Caco-2 (cell line): ENCODE results near the gene NBEAL2. TPM values are rescaled to one million over a fixed set of nuclear protein-coding genes. Genes with fewer than 3 reads are reported as not detected.

ENCODE experiments used
- BruUV-seq: library from RNA; stranded (reverse); fragments of 400-500 nt; replicated peaks from 2 replicates; lab custom pipeline; 2021; lab: Mats Ljungman, UMichigan
- CTCF ChIA-PET: fragments of 300-600 bp; sonication (Branson Sonifier 250); formaldehyde crosslinking; loops from one replicate; lab custom pipeline; 2022; ENCODE audit warnings: antibody characterized with exemption; lab: Charles Lee
- POLR2A ChIA-PET: fragments of 300-600 bp; sonication (Branson Sonifier 250); formaldehyde crosslinking; loops from one replicate; lab custom pipeline; 2022; ENCODE audit warnings: antibody characterized with exemption; lab: Charles Lee
- DNase-seq, 2 experiments: peaks; one replicate each; pipeline versions ENCODE4 v3.0.0 to v3.0.0-alpha.2; 2020 to 2022
- H3K27me3 ChIP-seq: replicated peaks from 2 replicates; pipeline ENCODE4 v1.6.0; 2011; ENCODE audit warnings: low read length; ENCODE audit not compliant: control insufficient read depth, insufficient read depth
- H3K36me3 ChIP-seq: 2 replicates; pipeline ENCODE4 v1.5.1; 2011; ENCODE audit warnings: low read length; ENCODE audit not compliant: control insufficient read depth, insufficient read depth
- H3K4me1 ChIP-seq: fragments of 250-450 bp; sonication (Bioruptor Pico); 2 replicates; pipeline ENCODE4 v1.5.1; 2020; ENCODE audit warnings: mild to moderate bottlenecking
- H3K4me3 ChIP-seq: 2 replicates; pipeline ENCODE4 v1.5.1; 2011; ENCODE audit warnings: low read depth, mild to moderate bottlenecking, control low read depth, low read length
- H3K9me3 ChIP-seq: fragments of 250-450 bp; sonication (Bioruptor Pico); 2 replicates; pipeline ENCODE4 v1.5.1; 2020; ENCODE audit warnings: mild to moderate bottlenecking, moderate library complexity
- H3K27ac Mint-ChIP-seq: one replicate; pipeline ENCODE4 v1.8.0; 2022; ENCODE audit warnings: mixed read lengths; ENCODE audit not compliant: unreplicated experiment
- H3K27me3 Mint-ChIP-seq: one replicate; pipeline ENCODE4 v1.8.0; 2022; ENCODE audit warnings: mixed read lengths; ENCODE audit not compliant: insufficient read depth, unreplicated experiment
- H3K36me3 Mint-ChIP-seq: one replicate; pipeline ENCODE4 v1.8.0; 2022; ENCODE audit warnings: mild to moderate bottlenecking, mixed read lengths; ENCODE audit not compliant: insufficient read depth, unreplicated experiment
- H3K4me1 Mint-ChIP-seq: one replicate; pipeline ENCODE4 v1.8.0; 2022; ENCODE audit warnings: low read depth, mixed read lengths; ENCODE audit not compliant: unreplicated experiment
- H3K4me3 Mint-ChIP-seq: one replicate; pipeline ENCODE4 v1.8.0; 2022; ENCODE audit warnings: mild to moderate bottlenecking, moderate library complexity, mixed read lengths; ENCODE audit not compliant: unreplicated experiment
- H3K9me3 Mint-ChIP-seq: one replicate; pipeline ENCODE4 v1.8.0; 2022; ENCODE audit warnings: mixed read lengths; ENCODE audit not compliant: unreplicated experiment
- CTCF ChIP-seq, 2 experiments: fragments of 200-600 bp in 1 of 2; IDR thresholded peaks; 1 replicate in 1 of 2; 2 replicates in 1 of 2; pipeline versions ENCODE4 v1.5.1 to v1.8.0; 2011 to 2022; ENCODE audit warnings: antibody characterized with exemption in 1 of 2, control low read depth in 1 of 2, inconsistent platforms in 1 of 2, low read depth in 1 of 2, low read length in 1 of 2, mild to moderate bottlenecking in 1 of 2, moderate library complexity in 1 of 2; ENCODE audit not compliant: insufficient read depth in 1 of 2, severe bottlenecking in 1 of 2, unreplicated experiment in 1 of 2
- intact Hi-C: fragments of 100-400 bp; cut with micrococcal nuclease; formaldehyde crosslinking; loops from one replicate; pipeline ENCODE4 v1.10.0; 2022; ENCODE audit not compliant: unreplicated experiment
- total RNA-seq: library from RNA; stranded (reverse); gene quantifications from 2 replicates; pipeline ENCODE4 v1.2.3, GENCODE V29; 2022

NBEAL2 gene
- total RNA-seq, 1 experiment from 2014 or later: 62.4 TPM

DNA sequence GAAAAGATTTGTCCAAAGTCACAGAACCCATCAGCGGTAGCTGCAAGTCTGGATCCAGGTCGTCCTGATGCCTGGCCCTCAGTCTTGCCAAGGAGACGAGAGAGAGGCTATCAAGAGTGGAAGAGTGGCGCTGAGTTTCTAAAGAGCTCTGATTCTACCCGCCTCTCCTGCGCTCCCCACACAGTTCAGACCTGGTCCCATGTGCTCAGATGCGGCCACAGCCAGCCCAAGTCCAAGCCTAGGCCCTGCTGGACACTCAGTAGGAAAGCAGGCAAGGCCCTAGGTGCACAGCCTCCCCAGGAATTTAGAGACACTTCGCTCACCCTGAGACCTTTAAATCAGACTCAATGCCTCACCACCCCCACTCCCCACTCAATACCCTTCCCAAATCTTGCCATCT, 35.3 kb upstream of the NBEAL2 start:
- H3K4me1 ChIP-seq: peaks cover 90% of the 10 kb centered on the region
- BruUV-seq: TSS peak; percentile 64
- POLR2A ChIA-PET: interaction anchor here (1.5 to 1.8 kb wide), 2 partner anchors 9 to 35 kb away, joined by 6 read pairs; partner anchors contain the start of gene NBEAL2
- Mint-ChIP-seq H3K36me3 (peaks cover 69% of the 10 kb centered on the region), H3K9me3 (no peaks in the 10 kb centered on the region), H3K4me3 (peak overlapping the region; percentile 52), H3K27me3 (no peaks in the 10 kb centered on the region), H3K4me1 (peaks cover 89% of the 10 kb centered on the region), H3K27ac (peak overlapping the region; percentile 95)
- DNase-seq: peak; percentile 39 to 61
- H3K27me3 ChIP-seq: no peaks in the 10 kb centered on the region
- H3K9me3 ChIP-seq: no peaks in the 10 kb centered on the region
- H3K36me3 ChIP-seq: peaks cover 7% of the 10 kb centered on the region
- CTCF ChIA-PET: interaction anchor here (0.6 to 2.5 kb wide), 4 partner anchors 9 to 378 kb away, joined by 3 to 19 read pairs (median 5); no protein-coding TSS in a partner anchor
- intact Hi-C loops: loop anchor here (5.0 kb wide), 1 partner anchor 53 kb away; no protein-coding TSS in a partner anchor
- no peak for TF ChIP-seq CTCF (IDR thresholded peaks at IDR 0.05; ENCODE audit: insufficient read depth in 1 of 2, low read depth in 1 of 2, low read length in 1 of 2, severe bottlenecking in 1 of 2, unreplicated experiment in 1 of 2)
- H3K4me3 ChIP-seq: no peak overlapping the region

DNA sequence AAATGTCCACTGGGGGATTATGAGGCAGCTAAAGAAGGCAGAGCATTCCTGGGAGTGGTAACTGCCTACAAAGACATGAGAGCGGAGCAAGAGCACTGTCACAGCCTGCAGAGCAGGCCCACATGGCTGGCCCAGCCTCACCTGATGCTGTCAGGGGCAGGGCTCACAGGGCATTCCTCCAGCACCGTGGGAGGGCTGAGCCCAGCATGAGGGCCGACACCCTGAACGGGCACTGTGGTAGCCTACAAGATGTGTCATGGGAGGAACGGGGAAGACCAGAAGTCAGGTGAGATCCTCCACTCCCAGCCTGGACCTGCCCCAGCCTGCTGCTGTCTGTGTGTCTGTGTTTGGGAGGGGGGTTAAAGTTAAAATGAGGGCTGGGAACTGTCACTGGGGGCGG, 33.0 kb upstream of the NBEAL2 start:
- Histone ChIP-seq H3K36me3 (peaks cover 3% of the 10 kb centered on the region; the same call in 1 of the 2 replicates), H3K27me3 (no peaks in the 10 kb centered on the region), H3K4me1 (peaks cover 80% of the 10 kb centered on the region), H3K4me3 (no peak overlapping the region), H3K9me3 (no peaks in the 10 kb centered on the region)
- Mint-ChIP-seq H3K4me3 (peak overlapping the region; percentile 46), H3K27ac (peak overlapping the region; percentile 95), H3K9me3 (no peaks in the 10 kb centered on the region), H3K4me1 (peaks cover 73% of the 10 kb centered on the region), H3K36me3 (peaks cover 63% of the 10 kb centered on the region), H3K27me3 (no peaks in the 10 kb centered on the region)
- no peak for TF ChIP-seq CTCF (IDR thresholded peaks at IDR 0.05; ENCODE audit: insufficient read depth in 1 of 2, low read depth in 1 of 2, low read length in 1 of 2, severe bottlenecking in 1 of 2, unreplicated experiment in 1 of 2)
- no peak for DNase-seq
- ChIA-PET POLR2A (no interaction called here), CTCF (interaction anchor here (2.2 kb wide), 1 partner anchor 11 kb away, joined by 14 read pairs; no protein-coding TSS in a partner anchor)
- intact Hi-C loops: no loop called here
- BruUV-seq: no TSS peak

- H3K9me3 Mint-ChIP-seq: no peaks in the 10 kb centered on the region
- ChIA-PET POLR2A (interaction anchor here (0.7 kb wide), 1 partner anchor 30 kb away, joined by 5 read pairs; no protein-coding TSS in a partner anchor), CTCF (interaction anchor here (2.2 kb wide), 1 partner anchor 12 kb away, joined by 14 read pairs; no protein-coding TSS in a partner anchor)
- H3K27ac Mint-ChIP-seq: peak overlapping the region; percentile 95
- BruUV-seq: no TSS peak
- H3K36me3 ChIP-seq: peaks cover 3% of the 10 kb centered on the region; the same call in 1 of the 2 replicates
- no peaks in the 10 kb centered on the region for H3K9me3 ChIP-seq
- peaks cover 76% of the 10 kb centered on the region for H3K4me1 ChIP-seq
- peaks cover 63% of the 10 kb centered on the region for H3K36me3 Mint-ChIP-seq
- DNase-seq: no peak
- no peaks in the 10 kb centered on the region for H3K27me3 Mint-ChIP-seq
- no peak overlapping the region for H3K4me3 ChIP-seq
- H3K27me3 ChIP-seq: no peaks in the 10 kb centered on the region
- H3K4me1 Mint-ChIP-seq: peaks cover 70% of the 10 kb centered on the region
- no peak for TF ChIP-seq CTCF (IDR thresholded peaks at IDR 0.05; ENCODE audit: insufficient read depth in 1 of 2, low read depth in 1 of 2, low read length in 1 of 2, severe bottlenecking in 1 of 2, unreplicated experiment in 1 of 2)
- H3K4me3 Mint-ChIP-seq: peak overlapping the region; percentile 46
- intact Hi-C loops: no loop called here
These were observed 32.5 kb upstream of the NBEAL2 start for GRCh38 chr3:46946856-46947545.
